ENCODE data around the gene LXN.

The LXN gene

DNA sequence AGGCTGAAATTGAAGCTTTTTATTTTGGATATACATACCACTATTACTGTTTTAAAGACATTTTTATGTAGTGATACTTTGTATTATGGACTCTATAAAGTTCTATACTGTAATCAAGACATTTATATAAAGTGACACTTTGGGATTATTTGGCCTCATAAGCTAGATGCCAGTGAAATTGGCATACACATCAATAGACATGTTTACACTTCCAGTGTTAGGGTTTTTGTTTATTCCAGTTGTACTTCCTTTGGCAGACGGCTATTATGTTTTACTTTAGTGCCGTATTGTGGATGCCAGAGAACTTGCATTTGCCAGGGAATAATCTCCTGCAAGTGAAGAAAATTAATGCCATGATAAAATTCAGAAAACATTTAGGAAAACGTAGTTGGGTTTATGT, 6.0 kb downstream of the LXN start:
- DNase-seq = no peak

DNA sequence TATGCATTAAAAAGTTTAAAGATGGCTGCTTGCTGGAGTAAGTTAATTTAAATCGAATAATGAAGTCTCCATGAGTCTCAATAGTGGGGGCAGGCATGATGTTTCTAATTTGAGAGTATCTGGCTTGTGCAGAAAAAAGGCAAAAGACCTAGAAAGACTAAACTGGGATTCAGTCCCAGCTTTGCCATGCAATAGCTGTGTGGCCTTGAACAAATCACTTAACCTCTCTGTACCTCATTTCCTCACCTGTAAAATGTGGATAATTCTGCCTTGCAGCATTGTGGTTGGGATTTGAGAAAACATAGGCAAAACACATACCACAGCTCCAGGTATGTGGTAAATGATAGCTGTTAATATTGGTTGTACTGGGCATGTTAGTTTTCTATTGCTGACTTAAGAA, 8.6 kb downstream of the LXN start:
- DNase-seq = no peak

GRCh38 chr3:158663246-158663645, 9.2 kb downstream of the LXN start:
- no peak for DNase-seq

DNA sequence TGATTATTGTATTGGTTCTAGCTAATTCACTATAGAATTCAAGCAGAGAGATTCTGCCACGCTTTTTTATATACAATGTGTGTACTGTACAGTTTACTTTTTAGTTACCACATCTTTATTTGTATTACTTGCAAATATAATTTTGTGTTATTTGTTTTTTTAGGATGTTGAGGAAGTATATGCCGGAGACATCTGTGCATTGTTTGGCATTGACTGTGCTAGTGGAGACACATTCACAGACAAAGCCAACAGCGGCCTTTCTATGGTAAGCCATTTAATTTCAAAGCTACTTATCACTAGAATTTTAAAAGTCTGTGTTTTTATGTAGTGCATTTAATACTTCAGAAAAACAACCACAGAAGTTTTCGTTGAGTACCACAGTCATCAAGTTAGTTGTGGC, 11.7 kb downstream of the LXN start:
- no peak for DNase-seq

- no peak for DNase-seq
Measured at GRCh38 chr3:158659454-158660237, 12.8 kb downstream of the LXN start.

GRCh38 chr3:158658889-158659288, 13.6 kb downstream of the LXN start:
- no peak for DNase-seq

- DNase-seq = no peak
Measured at GRCh38 chr3:158652463-158652862, 20.0 kb downstream of the LXN start.

- DNase-seq = no peak
Measured at GRCh38 chr3:158651192-158651591, 21.3 kb downstream of the LXN start.

GRCh38 chr3:158649791-158650190, 22.7 kb downstream of the LXN start:
- DNase-seq = no peak

DNA sequence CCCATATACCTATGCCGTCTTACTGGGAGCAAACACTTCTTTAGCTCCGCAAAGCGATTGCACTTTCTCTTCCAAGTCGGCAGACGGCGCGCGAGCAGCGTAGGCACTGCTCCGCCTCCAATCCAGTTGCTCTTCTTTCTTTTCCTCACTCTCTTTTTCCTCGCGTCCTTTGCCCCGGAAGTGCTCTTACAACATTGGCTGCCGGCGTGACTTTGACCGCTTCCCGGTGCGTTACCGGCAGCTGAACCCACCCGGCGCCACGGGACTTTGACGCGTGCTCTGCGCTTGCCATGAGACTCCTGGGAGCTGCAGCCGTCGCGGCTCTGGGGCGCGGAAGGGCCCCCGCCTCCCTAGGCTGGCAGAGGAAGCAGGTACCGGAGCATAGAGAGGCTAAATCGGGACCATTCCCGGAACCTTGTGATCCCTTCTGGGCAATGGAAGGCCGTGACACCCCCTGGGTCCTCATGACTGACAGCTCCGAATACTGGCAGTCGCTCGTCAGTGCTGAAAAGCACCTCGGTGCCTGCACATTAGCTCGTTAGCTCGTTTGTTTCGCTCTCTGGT, 28.0 kb downstream of the LXN start, which contains the start of gene GFM1:
Gene GFM1 (plus strand): TSS at position 183 of the 564 bp plus-strand sequence. CDS start 108 bp downstream, at position 291.
- peak; percentile 97 for DNase-seq

- DNase-seq = no peak
Measured at GRCh38 chr3:158642474-158643210, 29.8 kb downstream of the LXN start.

- no peak for DNase-seq
Measured at GRCh38 chr3:158642005-158642404, 30.4 kb downstream of the LXN start.

DNA sequence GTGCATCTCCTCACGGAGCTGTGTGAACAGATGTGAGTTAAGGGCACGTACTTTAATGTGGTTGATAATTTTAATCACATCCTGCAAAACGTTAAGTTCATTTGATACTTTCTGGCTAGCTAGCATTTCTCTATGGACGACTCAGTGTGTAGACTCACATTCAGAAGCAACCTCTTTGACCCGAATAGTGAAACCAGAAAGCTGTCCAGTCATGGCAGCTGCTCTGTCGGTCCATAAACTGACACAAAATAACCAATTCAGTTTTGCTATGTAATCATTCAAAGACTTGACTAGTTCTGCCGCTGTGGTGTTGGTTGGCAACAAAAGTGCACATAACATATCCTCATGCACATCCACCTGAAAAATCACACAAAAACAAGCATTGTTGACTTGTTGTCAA, 31.8 kb downstream of the LXN start:
- no peak for DNase-seq

DNA sequence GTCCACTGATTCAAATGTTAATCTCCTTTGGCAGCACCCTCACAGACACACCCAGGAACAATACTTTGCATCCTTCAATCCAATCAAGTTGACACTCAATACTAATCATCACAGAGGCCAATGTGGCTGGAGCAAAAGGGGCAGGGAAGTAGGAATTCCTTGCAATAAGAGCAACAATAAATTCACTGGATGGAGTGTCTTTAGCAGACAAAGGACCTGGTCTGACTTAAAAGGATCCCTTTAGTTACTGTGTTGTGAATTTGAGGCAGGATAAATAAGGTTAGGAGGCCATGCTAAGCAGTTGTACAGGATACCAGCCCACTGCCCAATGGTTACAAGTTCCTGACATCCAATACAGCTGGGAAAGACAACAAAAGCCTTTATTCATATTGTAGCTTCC, 40.5 kb downstream of the LXN start:
- DNase-seq = no peak

DNA sequence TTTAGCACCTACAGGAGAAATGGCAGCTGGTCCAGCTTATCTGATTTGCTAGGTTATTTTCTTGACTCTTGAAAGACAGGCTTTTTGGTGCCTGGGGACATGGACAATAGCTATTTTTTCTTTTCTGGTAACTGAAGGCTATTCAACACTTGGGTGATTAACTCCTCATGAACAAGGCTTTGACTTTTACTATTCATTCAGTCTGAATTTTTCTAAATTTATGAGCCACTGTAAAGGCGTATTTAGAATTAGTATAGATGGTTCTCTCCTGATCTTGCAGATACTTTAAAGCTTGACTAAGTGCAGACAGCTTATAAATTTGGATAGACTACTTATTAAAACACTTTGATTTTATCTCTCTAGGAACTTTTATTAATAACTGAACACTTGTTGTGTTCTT, 46.6 kb downstream of the LXN start:
- DNase-seq = no peak

DNA sequence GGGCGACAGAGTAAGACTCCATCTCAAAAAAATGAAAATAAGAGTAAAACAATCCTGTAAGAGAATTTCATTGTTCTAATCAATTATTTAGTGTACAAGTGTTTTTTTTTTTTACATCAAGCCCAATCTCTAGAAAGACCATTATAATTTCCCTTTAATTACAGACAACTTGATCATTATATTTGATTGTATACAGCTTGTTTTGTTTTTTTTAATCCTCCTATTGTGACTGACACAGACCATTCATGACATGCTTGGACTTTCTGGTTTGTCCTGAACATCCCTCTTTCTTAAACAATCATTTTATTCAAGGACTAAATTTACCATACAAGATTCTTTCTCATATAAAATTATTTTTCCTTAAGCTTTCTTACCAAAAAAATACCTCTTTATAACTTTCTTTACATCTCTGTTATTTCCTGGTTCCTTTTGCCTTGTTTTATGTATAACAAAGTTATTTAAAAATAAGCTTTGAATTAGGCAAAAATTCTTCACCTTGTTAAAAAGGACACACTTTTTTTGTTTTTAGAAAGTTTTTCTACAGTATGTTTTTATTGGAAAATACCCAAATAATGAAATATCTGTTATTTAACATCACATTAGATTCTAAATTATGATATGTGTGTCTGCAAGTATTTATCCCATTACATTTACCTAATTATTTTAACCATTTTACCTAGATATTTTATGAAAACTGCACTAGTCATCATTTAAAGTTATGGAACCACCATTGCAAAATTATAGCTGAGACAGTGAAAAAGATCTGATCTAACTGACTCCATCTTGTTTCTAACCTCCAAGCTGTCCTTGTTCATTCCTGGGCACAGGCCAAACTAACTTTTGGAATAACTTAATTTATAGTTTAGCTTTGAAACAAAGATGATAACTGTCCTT, 54.2 kb downstream of the LXN start:
- DNase-seq = no peak

Measured in DMS79 treated with DMSO at 0.1 percent for 48 hours (cell line).